ENCODE data around the gene CAMK2B.

- TF ChIP-seq EZH2phosphoT487 (IDR thresholded peaks at IDR 0.05; ENCODE audit: borderline replicate concordance) (no peak), CTCF (conservative IDR thresholded peaks at IDR 0.05; ENCODE audit: low read length) (no peak)
Observed at GRCh38 chr7:44367475-44368043, 42.2 kb upstream of the CAMK2B start.

Measured in Loucy (cell line).